Stimulated activated CD4-positive, alpha-beta T cell treated with anti-CD3 and anti-CD28 coated beads, Interleukin-1b, Interleukin-23, amount 100 ng/mL, for 48 hours (primary cell): ENCODE data around the gene CLTB.

Experiments
- DNase-seq: peaks from one replicate; pipeline ENCODE4 v3.0.0-alpha.2; 2020

The CLTB gene

GRCh38 chr5:176400382-176401156 lies 15.8 kb downstream of the CLTB start:
- DNase-seq: no peak

GRCh38 chr5:176397736-176398420 lies 18.5 kb downstream of the CLTB start:
- DNase-seq: no peak

GRCh38 chr5:176396330-176396729 lies 20.0 kb downstream of the CLTB start:
- no peak for DNase-seq

GRCh38 chr5:176394881-176395675 lies 21.3 kb downstream of the CLTB start:
- DNase-seq: no peak

GRCh38 chr5:176394096-176394495 lies 22.2 kb downstream of the CLTB start:
- DNase-seq: no peak

GRCh38 chr5:176392526-176392925 lies 23.8 kb downstream of the CLTB start:
- no peak for DNase-seq

- no peak for DNase-seq
These were observed 24.3 kb downstream of the CLTB start for GRCh38 chr5:176391999-176392398.

- no peak for DNase-seq
These were observed 24.9 kb downstream of the CLTB start for GRCh38 chr5:176391479-176391878.

GRCh38 chr5:176389135-176390123 lies 26.9 kb downstream of the CLTB start:
- DNase-seq: no peak

GRCh38 chr5:176388444-176389134 lies 27.8 kb downstream of the CLTB start, which contains the start of the genes HIGD2A and NOP16:
TSS of gene HIGD2A (plus strand) at chr5:176388751. CDS start at chr5:176388820, 69 bp downstream.
TSS of gene NOP16 (minus strand) at chr5:176388598. CDS start at chr5:176388539, 59 bp downstream.
- DNase-seq: peak; percentile 99

GRCh38 chr5:176388003-176388443 lies 28.3 kb downstream of the CLTB start:
- peak; percentile 21 for DNase-seq

GRCh38 chr5:176387384-176387925 lies 28.9 kb downstream of the CLTB start:
- DNase-seq: no peak

- no peak for DNase-seq
These were observed 29.8 kb downstream of the CLTB start for GRCh38 chr5:176386491-176386890.

GRCh38 chr5:176384991-176385390 lies 31.3 kb downstream of the CLTB start:
- DNase-seq: no peak

GRCh38 chr5:176384366-176384930 lies 31.9 kb downstream of the CLTB start:
- no peak for DNase-seq

- no peak for DNase-seq
These were observed 32.4 kb downstream of the CLTB start for GRCh38 chr5:176383961-176384360.

- no peak for DNase-seq
These were observed 33.0 kb downstream of the CLTB start for GRCh38 chr5:176383248-176383905.

- DNase-seq: no peak
These were observed 33.6 kb downstream of the CLTB start for GRCh38 chr5:176382721-176383120.

GRCh38 chr5:176381979-176382378 lies 34.4 kb downstream of the CLTB start:
- DNase-seq: no peak

GRCh38 chr5:176381423-176381822 lies 34.9 kb downstream of the CLTB start:
- DNase-seq: no peak
